GM13976 (cell line): ENCODE data around the gene MNAT1.

Experiments
- DNase-seq: peaks from one replicate; pipeline ENCODE4 v3.0.0; 2012; ENCODE audit warnings: low spot score
- CTCF ChIP-seq: IDR thresholded peaks from 2 replicates; pipeline ENCODE4 v1.5.1; 2012; ENCODE audit warnings: borderline replicate concordance, mild to moderate bottlenecking; ENCODE audit not compliant: insufficient read depth; ENCODE audit errors: extremely low read depth, missing control alignments, control extremely low read depth
- in situ Hi-C: fragments of 300-500 bp; cut with MboI; formaldehyde crosslinking; loops from one replicate; pipeline ENCODE4 v1.12.0; 2022; ENCODE audit warnings: low sequenced_read_pairs, mixed read lengths, inconsistent platforms; ENCODE audit not compliant: unreplicated experiment

The MNAT1 gene

GRCh38 chr14:60707858-60708257, 26.7 kb upstream of the MNAT1 start:
- in situ Hi-C loops: no loop called here
- TF ChIP-seq CTCF: no peak

GRCh38 chr14:60710494-60710893, 24.1 kb upstream of the MNAT1 start:
- TF ChIP-seq CTCF: no peak
- in situ Hi-C loops: no loop called here

More at GRCh38 chr14:60707858-60708257, 26.7 kb upstream of the MNAT1 start:
- no peak for DNase-seq

GRCh38 chr14:60713513-60713912, 21.0 kb upstream of the MNAT1 start:
- TF ChIP-seq CTCF: no peak
- in situ Hi-C loops: no loop called here

More at GRCh38 chr14:60710494-60710893, 24.1 kb upstream of the MNAT1 start:
- no peak for DNase-seq

GRCh38 chr14:60720391-60720790, 14.2 kb upstream of the MNAT1 start:
- no peak for TF ChIP-seq CTCF
- in situ Hi-C loops: no loop called here
- DNase-seq: no peak

More at GRCh38 chr14:60713513-60713912, 21.0 kb upstream of the MNAT1 start:
- DNase-seq: no peak

GRCh38 chr14:60720962-60721325, 13.6 kb upstream of the MNAT1 start:
- peak; percentile 10 for DNase-seq
- no peak for TF ChIP-seq CTCF
- in situ Hi-C loops: no loop called here

GRCh38 chr14:60721326-60722106, 13.0 kb upstream of the MNAT1 start:
- peak; percentile 63 for DNase-seq
- in situ Hi-C loops: no loop called here
- peak; percentile 39 for TF ChIP-seq CTCF
